KMS-11 (cell line): ENCODE measurements around the gene RTN4.

Experiments used
- H2AFZ ChIP-seq: fragments of 200-600 bp; sonication (generic); 2 replicates; pipeline ENCODE4 v1.6.1; 2016; ENCODE audit warnings: antibody characterized with exemption, mixed run types, low read depth
- H3K27ac ChIP-seq: fragments of 200-600 bp; sonication (generic); 2 replicates; pipeline ENCODE4 v1.6.1; 2016; ENCODE audit warnings: mild to moderate bottlenecking, mixed run types
- H3K27me3 ChIP-seq: fragments of 200-600 bp; sonication (generic); 2 replicates; pipeline ENCODE4 v1.6.1; 2017; ENCODE audit warnings: mild to moderate bottlenecking, low read depth, mixed run types, moderate library complexity; ENCODE audit not compliant: insufficient read depth
- H3K36me3 ChIP-seq: fragments of 200-600 bp; sonication (generic); 2 replicates; pipeline ENCODE4 v1.6.1; 2017; ENCODE audit warnings: mild to moderate bottlenecking, mixed run types; ENCODE audit not compliant: insufficient read depth
- H3K4me1 ChIP-seq: fragments of 200-600 bp; sonication (generic); 2 replicates; pipeline ENCODE4 v1.6.1; 2016; ENCODE audit warnings: mild to moderate bottlenecking, low read depth, mixed run types; ENCODE audit not compliant: poor library complexity, severe bottlenecking
- H3K4me2 ChIP-seq: fragments of 200-600 bp; sonication (generic); 2 replicates; pipeline ENCODE4 v1.7.0; 2016; ENCODE audit warnings: mild to moderate bottlenecking, mixed run types
- H3K4me3 ChIP-seq: fragments of 200-600 bp; sonication (generic); IDR thresholded peaks from 2 replicates; pipeline ENCODE4 v1.6.1; 2017; ENCODE audit warnings: low read depth, low read length, mixed read lengths; ENCODE audit not compliant: insufficient read depth
- H3K79me2 ChIP-seq: fragments of 200-600 bp; sonication (generic); 2 replicates; pipeline ENCODE4 v1.6.1; 2016; ENCODE audit warnings: low read depth, mixed run types; ENCODE audit not compliant: insufficient read depth
- H3K9ac ChIP-seq: fragments of 200-600 bp; sonication (generic); 2 replicates; pipeline ENCODE4 v1.6.1; 2016; ENCODE audit warnings: mild to moderate bottlenecking, mixed run types
- H4K20me1 ChIP-seq: fragments of 200-600 bp; sonication (generic); 2 replicates; pipeline ENCODE4 v1.6.1; 2016; ENCODE audit warnings: mild to moderate bottlenecking, mixed run types; ENCODE audit not compliant: insufficient read depth
- TF ChIP-seq, protein P1 (sequence below): fragments of 200-600 bp; sonication (generic); conservative IDR thresholded peaks from 2 replicates; pipeline ENCODE4 v1.6.1; 2017; ENCODE audit warnings: low read depth, mild to moderate bottlenecking, antibody characterized with exemption, low read length, moderate library complexity, mixed read lengths

RTN4 gene

DNA sequence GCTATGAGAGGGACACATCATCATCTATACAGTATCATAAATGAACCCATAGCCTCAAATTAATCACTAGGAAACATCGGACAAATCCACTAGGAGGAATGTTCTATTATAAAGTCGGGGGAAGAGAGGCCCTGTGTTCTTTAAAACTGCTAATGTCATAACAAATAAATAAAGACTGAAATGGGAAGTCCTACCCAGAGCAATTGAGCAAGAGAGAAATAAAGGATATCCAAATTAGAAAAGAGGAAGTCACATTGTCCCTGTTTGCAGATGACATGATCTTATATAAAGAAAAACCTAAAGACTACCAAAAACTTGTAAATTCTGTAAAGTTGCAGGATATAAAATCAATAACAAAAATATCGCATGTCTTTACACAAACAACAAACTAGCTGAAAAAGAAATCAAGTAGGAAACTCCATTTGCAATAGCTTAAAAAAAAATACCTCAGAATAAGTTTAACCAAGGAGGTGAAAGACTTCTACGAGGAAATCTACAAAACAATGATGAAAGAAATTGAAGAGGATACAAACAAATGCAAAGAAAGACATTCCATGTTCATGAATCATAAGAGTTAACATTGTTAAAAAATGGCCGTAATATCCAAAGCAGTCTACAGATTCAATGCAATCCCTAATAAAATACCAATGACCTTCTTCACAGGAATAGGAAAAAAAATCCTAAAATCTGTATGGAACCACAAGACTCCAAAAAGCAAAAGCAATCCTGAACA is 30.6 kb downstream of the RTN4 start:
- TF ChIP-seq, protein P1, sequence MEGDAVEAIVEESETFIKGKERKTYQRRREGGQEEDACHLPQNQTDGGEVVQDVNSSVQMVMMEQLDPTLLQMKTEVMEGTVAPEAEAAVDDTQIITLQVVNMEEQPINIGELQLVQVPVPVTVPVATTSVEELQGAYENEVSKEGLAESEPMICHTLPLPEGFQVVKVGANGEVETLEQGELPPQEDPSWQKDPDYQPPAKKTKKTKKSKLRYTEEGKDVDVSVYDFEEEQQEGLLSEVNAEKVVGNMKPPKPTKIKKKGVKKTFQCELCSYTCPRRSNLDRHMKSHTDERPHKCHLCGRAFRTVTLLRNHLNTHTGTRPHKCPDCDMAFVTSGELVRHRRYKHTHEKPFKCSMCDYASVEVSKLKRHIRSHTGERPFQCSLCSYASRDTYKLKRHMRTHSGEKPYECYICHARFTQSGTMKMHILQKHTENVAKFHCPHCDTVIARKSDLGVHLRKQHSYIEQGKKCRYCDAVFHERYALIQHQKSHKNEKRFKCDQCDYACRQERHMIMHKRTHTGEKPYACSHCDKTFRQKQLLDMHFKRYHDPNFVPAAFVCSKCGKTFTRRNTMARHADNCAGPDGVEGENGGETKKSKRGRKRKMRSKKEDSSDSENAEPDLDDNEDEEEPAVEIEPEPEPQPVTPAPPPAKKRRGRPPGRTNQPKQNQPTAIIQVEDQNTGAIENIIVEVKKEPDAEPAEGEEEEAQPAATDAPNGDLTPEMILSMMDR = no peak
- peaks cover 20% of the 10 kb centered on the region for H4K20me1 ChIP-seq
- peaks cover 11% of the 10 kb centered on the region for H3K4me1 ChIP-seq
- no peak overlapping the region for H2AFZ ChIP-seq
- no peaks in the 10 kb centered on the region for H3K36me3 ChIP-seq
- no peaks in the 10 kb centered on the region for H3K27me3 ChIP-seq
- H3K4me3 ChIP-seq = no peak overlapping the region
- H3K79me2 ChIP-seq = peaks cover 88% of the 10 kb centered on the region
- H3K9ac ChIP-seq = no peak overlapping the region
- no peak overlapping the region for H3K4me2 ChIP-seq
- no peak overlapping the region for H3K27ac ChIP-seq

DNA sequence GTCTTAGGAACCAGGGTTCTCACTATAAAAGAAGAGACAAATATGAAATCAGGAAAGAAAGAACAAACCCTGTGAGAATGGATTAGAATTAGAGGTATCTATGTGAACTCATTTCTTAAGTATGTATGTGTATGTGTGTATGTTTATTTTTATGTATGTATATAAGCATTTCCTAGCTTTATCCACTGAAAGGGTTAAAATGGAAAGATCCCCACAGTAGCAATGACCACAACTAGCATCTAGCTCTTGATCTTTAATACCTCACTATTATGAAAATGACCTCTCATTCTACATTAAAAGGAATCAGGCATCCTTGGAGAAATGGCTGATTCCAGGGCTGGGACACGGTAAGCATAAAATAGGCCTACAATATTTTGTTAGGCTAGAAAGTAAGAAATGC is 31.6 kb downstream of the RTN4 start:
- TF ChIP-seq, protein P1 = no peak
- peaks cover 13% of the 10 kb centered on the region for H4K20me1 ChIP-seq

DNA sequence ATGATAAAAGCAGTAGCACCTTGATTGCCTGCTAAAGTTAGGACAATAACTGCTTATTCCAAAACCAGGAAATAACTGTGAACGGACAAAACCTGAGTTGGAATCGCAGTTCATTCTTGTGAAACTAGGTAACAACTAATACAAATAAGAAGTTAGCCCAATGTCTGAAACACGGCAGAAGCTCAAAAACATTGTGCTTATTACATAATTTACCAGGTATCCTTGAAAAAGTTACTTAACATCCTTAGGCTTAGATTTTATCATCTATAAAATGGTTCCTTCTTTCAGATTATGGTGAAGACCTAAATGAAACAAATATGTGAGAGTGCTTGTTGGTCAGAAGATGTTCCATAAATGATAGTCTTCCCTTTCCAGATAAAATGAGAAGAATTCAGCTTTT is 32.4 kb downstream of the RTN4 start:
- Histone ChIP-seq H3K4me3 (no peak overlapping the region), H3K36me3 (no peaks in the 10 kb centered on the region), H3K4me1 (peaks cover 26% of the 10 kb centered on the region), H4K20me1 (peaks cover 13% of the 10 kb centered on the region), H3K4me2 (no peak overlapping the region), H3K9ac (no peak overlapping the region), H3K27me3 (no peaks in the 10 kb centered on the region), H2AFZ (no peak overlapping the region), H3K27ac (no peak overlapping the region), H3K79me2 (peaks cover 85% of the 10 kb centered on the region; the same call in 1 of the 2 replicates)
- TF ChIP-seq, protein P1 = no peak

More for the DNA sequence above, 31.6 kb downstream of the RTN4 start:
- H3K36me3 ChIP-seq = no peaks in the 10 kb centered on the region
- H3K27me3 ChIP-seq = no peaks in the 10 kb centered on the region
- no peak overlapping the region for H2AFZ ChIP-seq
- H3K4me2 ChIP-seq = no peak overlapping the region
- H3K4me1 ChIP-seq = peaks cover 21% of the 10 kb centered on the region
- no peak overlapping the region for H3K27ac ChIP-seq
- H3K4me3 ChIP-seq = no peak overlapping the region
- H3K79me2 ChIP-seq = peaks cover 87% of the 10 kb centered on the region
- no peak overlapping the region for H3K9ac ChIP-seq

DNA sequence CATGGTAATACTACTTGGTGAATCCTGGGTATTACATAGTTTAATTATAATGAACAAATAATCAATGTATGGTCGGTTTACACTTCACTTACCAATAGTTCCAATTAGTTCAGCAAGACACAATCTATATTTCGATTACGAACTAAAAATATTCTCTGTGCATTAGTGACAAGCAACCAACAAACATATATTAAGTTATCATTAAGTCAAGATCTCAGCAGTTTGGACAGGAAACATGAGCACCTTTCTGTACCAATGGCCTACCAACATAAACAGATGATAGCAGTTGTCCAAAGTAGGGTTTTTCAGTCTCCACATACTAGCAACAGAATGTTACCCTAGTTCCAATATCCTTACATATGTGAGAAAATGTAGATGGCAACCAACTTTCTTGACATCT is 32.8 kb downstream of the RTN4 start:
- peaks cover 14% of the 10 kb centered on the region for H4K20me1 ChIP-seq
- H3K4me1 ChIP-seq = peaks cover 31% of the 10 kb centered on the region
- TF ChIP-seq, protein P1 = no peak
- no peak overlapping the region for H3K27ac ChIP-seq
- no peaks in the 10 kb centered on the region for H3K36me3 ChIP-seq
- H3K4me3 ChIP-seq = no peak overlapping the region
- H3K79me2 ChIP-seq = peaks cover 85% of the 10 kb centered on the region; the same call in 1 of the 2 replicates
- H2AFZ ChIP-seq = no peak overlapping the region
- no peak overlapping the region for H3K4me2 ChIP-seq
- no peak overlapping the region for H3K9ac ChIP-seq
- H3K27me3 ChIP-seq = no peaks in the 10 kb centered on the region
